Panc1 (cell line): ENCODE measurements around the gene CEP170B. TPM values are rescaled to one million over a fixed set of nuclear protein-coding genes. Genes with fewer than 3 reads are reported as not detected.

Source experiments
- ATAC-seq: fragments of 200-7000 bp; cut with Tn5 transposase; 2 replicates; pipeline ENCODE4 v1.9.1; 2020; ENCODE audit warnings: mild to moderate bottlenecking, moderate library complexity
- BruUV-seq: library from RNA; stranded (reverse); fragments of 400-500 nt; replicated peaks from 2 replicates; lab custom pipeline; 2021; lab: Mats Ljungman, UMichigan
- CTCF ChIA-PET: fragments of 300-600 bp; sonication (Branson Sonifier 250); formaldehyde crosslinking; loops from one replicate; lab custom pipeline; 2022; ENCODE audit warnings: antibody characterized with exemption; lab: Charles Lee
- POLR2A ChIA-PET: fragments of 300-600 bp; sonication (Branson Sonifier 250); formaldehyde crosslinking; loops from one replicate; lab custom pipeline; 2022; ENCODE audit warnings: antibody characterized with exemption; lab: Charles Lee
- DNase-seq: peaks from one replicate; pipeline ENCODE4 v3.0.0-alpha.2; 2010; ENCODE audit warnings: low read depth, low spot score
- H3K27ac ChIP-seq: 2 replicates; pipeline ENCODE4 v1.5.1; 2011; ENCODE audit warnings: mild to moderate bottlenecking, low read length, inconsistent platforms
- H3K27me3 ChIP-seq: fragments of 200-500 bp; sonication (Bioruptor generic); 2 replicates; pipeline ENCODE4 v1.6.0; 2014; ENCODE audit warnings: low read length, inconsistent platforms; ENCODE audit not compliant: control insufficient read depth, insufficient read depth
- H3K36me3 ChIP-seq: fragments of 200-500 bp; sonication (Bioruptor generic); 2 replicates; pipeline ENCODE4 v1.5.1; 2014; ENCODE audit warnings: inconsistent platforms, mild to moderate bottlenecking, low read length, moderate library complexity; ENCODE audit not compliant: control insufficient read depth, insufficient read depth
- H3K4me1 ChIP-seq: 2 replicates; pipeline ENCODE4 v1.5.1; 2011; ENCODE audit warnings: inconsistent platforms, mild to moderate bottlenecking, low read length, moderate library complexity; ENCODE audit not compliant: control insufficient read depth, insufficient read depth
- H3K4me3 ChIP-seq, 2 experiments: 2 replicates each; pipeline ENCODE4 v1.5.1; 2011 to 2012; ENCODE audit warnings: low read depth in 2 of 2, low read length in 2 of 2, mild to moderate bottlenecking in 2 of 2, inconsistent platforms in 1 of 2, moderate library complexity in 1 of 2
- H3K9me3 ChIP-seq: fragments of 200-500 bp; sonication (Bioruptor generic); 2 replicates; pipeline ENCODE4 v1.5.1; 2014; ENCODE audit warnings: low read depth, mild to moderate bottlenecking, inconsistent platforms, low read length, moderate library complexity; ENCODE audit not compliant: control insufficient read depth, insufficient read depth
- POLR2AphosphoS5 ChIP-seq: IDR thresholded peaks from 2 replicates; pipeline ENCODE4 v1.6.1; 2012; ENCODE audit warnings: mild to moderate bottlenecking, low read depth, low read length, moderate library complexity
- SIN3A ChIP-seq: IDR thresholded peaks from 2 replicates; pipeline ENCODE4 v1.6.1; 2012; ENCODE audit warnings: low read depth, mild to moderate bottlenecking, low read length, moderate library complexity, borderline replicate concordance; ENCODE audit not compliant: insufficient read depth
- TCF7L2 ChIP-seq: IDR thresholded peaks from 2 replicates; pipeline ENCODE4 v1.6.1; 2011; ENCODE audit warnings: mild to moderate bottlenecking, low read depth, low read length, inconsistent platforms
- in situ Hi-C: cut with HindIII; loops from 2 replicates; pipeline ENCODE4 v1.10.0; 2016; ENCODE audit warnings: low sequenced_read_pairs, low pct_unique_long_range_greater_than_20kb
- intact Hi-C: fragments of 100-400 bp; cut with micrococcal nuclease; formaldehyde crosslinking; loops from one replicate; pipeline ENCODE4 v1.10.0; 2022; ENCODE audit not compliant: unreplicated experiment
- total RNA-seq: library from RNA; stranded (reverse); gene quantifications from one replicate; pipeline ENCODE4 v1.2.1, GENCODE V29; 2021; ENCODE audit not compliant: unreplicated experiment
- TF ChIP-seq, protein P1 (sequence below): fragments of 450-650 bp; IDR thresholded peaks from 2 replicates; pipeline ENCODE4 v1.5.1; 2017; ENCODE audit warnings: mild to moderate bottlenecking
- TF ChIP-seq, protein P2 (sequence below), 2 experiments: IDR thresholded peaks; 2 replicates each; pipeline ENCODE4 v1.6.1; 2011 to 2012; ENCODE audit warnings: low read depth in 2 of 2, control low read depth in 1 of 2, low read length in 1 of 2, mild to moderate bottlenecking in 1 of 2, moderate library complexity in 1 of 2; ENCODE audit not compliant: insufficient read depth in 1 of 2

Gene CEP170B
- total RNA-seq, 1 experiment from 2014 or later, result 17.8 TPM

DNA sequence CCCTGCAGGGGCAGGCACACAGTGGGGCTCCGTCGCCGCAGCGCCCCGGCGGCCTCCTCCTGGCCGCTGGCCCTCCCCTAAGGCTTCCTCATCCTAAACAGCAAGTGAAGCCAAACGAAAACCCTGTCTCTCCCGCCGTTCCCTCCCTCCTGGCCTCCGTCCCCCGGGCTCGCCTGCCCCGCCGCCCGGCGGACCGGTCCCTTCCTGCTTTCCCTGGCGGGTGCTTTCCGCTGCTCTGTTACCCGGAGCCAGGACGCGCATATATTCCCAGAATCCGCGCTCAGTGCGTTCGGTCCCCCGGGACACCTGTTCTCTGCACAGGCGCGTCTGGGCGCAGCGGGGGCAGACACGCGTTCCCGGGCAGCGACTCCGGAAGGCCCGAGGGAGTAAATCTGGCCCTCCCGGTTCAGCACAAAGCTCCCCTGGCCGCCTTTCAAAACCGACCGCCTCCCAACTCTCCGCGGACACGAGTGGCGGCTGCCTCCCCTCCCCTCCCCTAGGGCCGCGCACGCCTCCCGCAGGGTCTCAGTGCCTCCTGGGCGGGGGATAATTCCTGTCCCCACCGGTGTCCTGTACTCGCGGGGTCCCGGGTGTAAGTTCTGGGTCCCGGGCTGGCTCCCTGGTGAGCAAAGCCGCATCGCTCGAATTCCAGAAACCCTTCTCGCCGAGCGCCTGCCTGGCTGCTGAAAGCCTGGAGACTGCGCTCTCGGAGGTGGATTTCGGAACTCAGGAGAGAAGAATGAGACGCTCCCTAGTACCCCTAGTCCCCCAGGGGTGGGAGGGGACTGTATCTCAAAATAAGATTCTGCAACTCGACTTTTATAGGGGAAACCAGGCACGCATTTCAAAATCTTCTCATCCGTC lies 21.4 kb upstream of the CEP170B start:
- Histone ChIP-seq H3K36me3 (no peaks in the 10 kb centered on the region), H3K4me3 (no peak overlapping the region), H3K27ac (no peak overlapping the region), H3K9me3 (no peaks in the 10 kb centered on the region), H3K4me1 (no peaks in the 10 kb centered on the region), H3K27me3 (peaks cover 2% of the 10 kb centered on the region; the same call in 1 of the 2 replicates)
- DNase-seq, result no peak
- TF ChIP-seq, protein P1, sequence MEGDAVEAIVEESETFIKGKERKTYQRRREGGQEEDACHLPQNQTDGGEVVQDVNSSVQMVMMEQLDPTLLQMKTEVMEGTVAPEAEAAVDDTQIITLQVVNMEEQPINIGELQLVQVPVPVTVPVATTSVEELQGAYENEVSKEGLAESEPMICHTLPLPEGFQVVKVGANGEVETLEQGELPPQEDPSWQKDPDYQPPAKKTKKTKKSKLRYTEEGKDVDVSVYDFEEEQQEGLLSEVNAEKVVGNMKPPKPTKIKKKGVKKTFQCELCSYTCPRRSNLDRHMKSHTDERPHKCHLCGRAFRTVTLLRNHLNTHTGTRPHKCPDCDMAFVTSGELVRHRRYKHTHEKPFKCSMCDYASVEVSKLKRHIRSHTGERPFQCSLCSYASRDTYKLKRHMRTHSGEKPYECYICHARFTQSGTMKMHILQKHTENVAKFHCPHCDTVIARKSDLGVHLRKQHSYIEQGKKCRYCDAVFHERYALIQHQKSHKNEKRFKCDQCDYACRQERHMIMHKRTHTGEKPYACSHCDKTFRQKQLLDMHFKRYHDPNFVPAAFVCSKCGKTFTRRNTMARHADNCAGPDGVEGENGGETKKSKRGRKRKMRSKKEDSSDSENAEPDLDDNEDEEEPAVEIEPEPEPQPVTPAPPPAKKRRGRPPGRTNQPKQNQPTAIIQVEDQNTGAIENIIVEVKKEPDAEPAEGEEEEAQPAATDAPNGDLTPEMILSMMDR, result no peak
- TF ChIP-seq, protein P2, sequence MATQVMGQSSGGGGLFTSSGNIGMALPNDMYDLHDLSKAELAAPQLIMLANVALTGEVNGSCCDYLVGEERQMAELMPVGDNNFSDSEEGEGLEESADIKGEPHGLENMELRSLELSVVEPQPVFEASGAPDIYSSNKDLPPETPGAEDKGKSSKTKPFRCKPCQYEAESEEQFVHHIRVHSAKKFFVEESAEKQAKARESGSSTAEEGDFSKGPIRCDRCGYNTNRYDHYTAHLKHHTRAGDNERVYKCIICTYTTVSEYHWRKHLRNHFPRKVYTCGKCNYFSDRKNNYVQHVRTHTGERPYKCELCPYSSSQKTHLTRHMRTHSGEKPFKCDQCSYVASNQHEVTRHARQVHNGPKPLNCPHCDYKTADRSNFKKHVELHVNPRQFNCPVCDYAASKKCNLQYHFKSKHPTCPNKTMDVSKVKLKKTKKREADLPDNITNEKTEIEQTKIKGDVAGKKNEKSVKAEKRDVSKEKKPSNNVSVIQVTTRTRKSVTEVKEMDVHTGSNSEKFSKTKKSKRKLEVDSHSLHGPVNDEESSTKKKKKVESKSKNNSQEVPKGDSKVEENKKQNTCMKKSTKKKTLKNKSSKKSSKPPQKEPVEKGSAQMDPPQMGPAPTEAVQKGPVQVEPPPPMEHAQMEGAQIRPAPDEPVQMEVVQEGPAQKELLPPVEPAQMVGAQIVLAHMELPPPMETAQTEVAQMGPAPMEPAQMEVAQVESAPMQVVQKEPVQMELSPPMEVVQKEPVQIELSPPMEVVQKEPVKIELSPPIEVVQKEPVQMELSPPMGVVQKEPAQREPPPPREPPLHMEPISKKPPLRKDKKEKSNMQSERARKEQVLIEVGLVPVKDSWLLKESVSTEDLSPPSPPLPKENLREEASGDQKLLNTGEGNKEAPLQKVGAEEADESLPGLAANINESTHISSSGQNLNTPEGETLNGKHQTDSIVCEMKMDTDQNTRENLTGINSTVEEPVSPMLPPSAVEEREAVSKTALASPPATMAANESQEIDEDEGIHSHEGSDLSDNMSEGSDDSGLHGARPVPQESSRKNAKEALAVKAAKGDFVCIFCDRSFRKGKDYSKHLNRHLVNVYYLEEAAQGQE (IDR thresholded peaks at IDR 0.05; ENCODE audit: insufficient read depth in 1 of 2, low read depth in 2 of 2, low read length in 1 of 2), result no peak
- no peak for TF ChIP-seq SIN3A
- no peak for TF ChIP-seq TCF7L2
- TF ChIP-seq POLR2AphosphoS5, result no peak
- ATAC-seq, result peak; percentile 55
- POLR2A ChIA-PET, result no interaction called here
- in situ Hi-C loops (no loop called here), intact Hi-C loops (no loop called here)
- CTCF ChIA-PET, result no interaction called here
- no TSS peak for BruUV-seq

GRCh38 chr14:104844306-104845032 lies 20.6 kb upstream of the CEP170B start:
- TF ChIP-seq, protein P1, result no peak
- TF ChIP-seq, protein P2 (IDR thresholded peaks at IDR 0.05; ENCODE audit: insufficient read depth in 1 of 2, low read depth in 2 of 2, low read length in 1 of 2), result no peak
- TF ChIP-seq TCF7L2, result no peak
- no peak for TF ChIP-seq SIN3A
- TF ChIP-seq POLR2AphosphoS5, result no peak
- no TSS peak for BruUV-seq
- H3K4me1 ChIP-seq, result no peaks in the 10 kb centered on the region
- POLR2A ChIA-PET, result no interaction called here
- CTCF ChIA-PET, result no interaction called here
- DNase-seq (no peak), ATAC-seq (0 out of 2 replicates have a peak, but pooled peaks have one; percentile 42)
- no peak overlapping the region for H3K27ac ChIP-seq
- no peak overlapping the region for H3K4me3 ChIP-seq
- H3K36me3 ChIP-seq, result no peaks in the 10 kb centered on the region
- in situ Hi-C loops (no loop called here), intact Hi-C loops (no loop called here)
- H3K27me3 ChIP-seq, result peaks cover 2% of the 10 kb centered on the region; the same call in 1 of the 2 replicates
- no peaks in the 10 kb centered on the region for H3K9me3 ChIP-seq
